GM18505 (cell line): ENCODE results near the gene MCUB.
"Not testable (repeated sequence)": the region's sequence is repeated elsewhere in the genome, so short reads cannot be mapped to it uniquely, and the experiment has no call there.

Source experiments
- ATAC-seq: cut with Tn5 transposase; IDR thresholded peaks from one replicate; pipeline ENCODE4 v1.9.1; 2021; ENCODE audit not compliant: unreplicated experiment
- POLR2A ChIP-seq: IDR thresholded peaks from 4 replicates; pipeline ENCODE4 v1.6.1; 2011; ENCODE audit warnings: borderline replicate concordance; ENCODE audit not compliant: insufficient read depth, insufficient read length; ENCODE audit errors: extremely low read depth

MCUB gene

DNA sequence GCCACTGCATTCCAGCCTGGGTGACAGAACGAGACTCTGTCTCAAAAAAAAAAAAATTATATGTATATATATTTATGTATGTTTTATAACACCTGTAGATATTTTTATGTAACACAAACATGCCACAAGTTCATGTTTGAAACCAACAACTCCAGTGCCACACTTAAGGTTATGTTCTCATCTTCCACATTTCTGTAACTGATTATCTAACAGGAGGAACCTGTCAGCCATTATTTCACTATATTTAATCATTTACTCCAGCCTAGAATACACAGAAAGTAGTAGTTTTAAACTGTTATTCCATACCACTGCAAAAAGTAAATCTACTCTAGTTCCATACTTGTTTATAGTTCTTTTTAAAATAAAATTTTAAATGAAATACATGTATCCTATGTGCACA, 32.3 kb downstream of the MCUB start:
- no peak for ATAC-seq
- TF ChIP-seq POLR2A: no peak

DNA sequence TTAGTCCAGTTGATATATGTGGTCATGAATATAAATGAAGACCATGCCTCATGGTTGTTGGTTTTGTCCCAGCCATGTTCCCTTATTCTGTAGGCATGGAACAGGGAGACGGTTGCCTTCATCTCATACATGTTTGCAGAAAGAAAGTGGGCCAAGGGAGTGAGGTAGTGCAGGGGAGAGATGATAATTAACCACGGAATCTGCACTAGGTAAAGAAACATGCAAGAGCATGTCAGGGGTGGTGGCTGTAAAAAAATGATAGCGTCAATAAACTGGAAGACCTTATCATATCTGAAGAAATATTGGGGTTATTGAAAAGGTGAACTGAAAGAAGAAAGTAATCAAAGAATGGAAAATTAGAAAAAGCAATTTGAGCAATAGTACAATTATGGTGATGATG, 35.1 kb downstream of the MCUB start:
- not testable (repeated sequence) for ATAC-seq

DNA sequence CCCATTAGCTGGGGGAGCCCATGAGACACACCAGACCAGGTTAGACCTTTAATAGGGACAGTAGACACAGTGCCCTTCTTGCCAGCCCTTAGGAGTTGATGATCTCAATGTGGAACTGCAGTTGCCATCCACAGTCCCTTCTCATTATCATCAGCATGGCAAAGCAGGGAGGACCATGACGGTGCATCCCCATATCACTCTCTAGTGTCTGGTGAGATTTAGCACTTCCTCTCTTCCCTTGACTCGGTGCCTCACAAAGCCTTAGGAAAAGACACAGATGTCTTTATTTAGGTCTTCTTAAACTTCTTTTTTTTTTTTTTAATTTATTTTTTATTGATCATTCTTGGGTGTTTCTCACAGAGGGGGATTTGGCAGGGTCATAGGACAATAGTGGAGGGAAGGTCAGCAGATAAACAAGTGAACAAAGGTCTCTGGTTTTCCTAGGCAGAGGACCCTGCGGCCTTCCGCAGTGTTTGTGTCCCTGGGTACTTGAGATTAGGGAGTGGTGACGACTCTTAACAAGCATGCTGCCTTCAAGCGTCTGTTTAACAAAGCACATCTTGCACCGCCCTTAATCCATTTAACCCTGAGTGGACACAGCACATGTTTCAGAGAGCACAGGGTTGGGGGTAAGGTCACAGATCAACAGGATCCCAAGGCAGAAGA, 36.5 kb downstream of the MCUB start:
- ATAC-seq: not testable (repeated sequence)

DNA sequence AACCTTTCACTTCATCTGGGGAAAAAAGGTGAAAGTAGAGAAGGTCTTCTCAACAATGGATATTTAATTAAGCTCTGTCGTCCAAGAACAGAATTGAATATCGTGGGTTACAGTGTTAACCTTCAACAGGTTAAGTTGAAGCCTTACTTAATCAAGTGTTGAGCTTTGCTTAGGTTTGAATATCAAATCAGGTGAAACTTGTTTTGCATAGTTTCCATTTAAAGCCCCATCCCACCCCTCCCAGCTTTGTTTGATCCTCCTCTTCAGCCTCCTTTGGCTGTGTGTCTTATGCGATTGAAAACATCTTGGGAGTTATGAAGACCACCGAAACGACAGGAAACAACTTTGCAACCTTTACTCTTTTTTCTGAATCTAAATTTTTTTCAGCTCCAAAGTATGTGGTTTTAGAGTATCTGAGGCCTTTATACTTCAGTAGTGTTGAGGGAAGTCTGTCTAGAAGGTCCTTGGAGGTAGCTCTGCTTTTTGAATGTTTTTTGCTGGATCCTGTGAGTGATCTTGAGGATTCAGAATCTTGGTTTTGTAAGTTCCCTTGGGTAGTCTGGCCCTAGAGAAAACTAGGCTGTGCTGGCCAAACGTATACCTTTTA, 39.1 kb downstream of the MCUB start:
- no peak for ATAC-seq

DNA sequence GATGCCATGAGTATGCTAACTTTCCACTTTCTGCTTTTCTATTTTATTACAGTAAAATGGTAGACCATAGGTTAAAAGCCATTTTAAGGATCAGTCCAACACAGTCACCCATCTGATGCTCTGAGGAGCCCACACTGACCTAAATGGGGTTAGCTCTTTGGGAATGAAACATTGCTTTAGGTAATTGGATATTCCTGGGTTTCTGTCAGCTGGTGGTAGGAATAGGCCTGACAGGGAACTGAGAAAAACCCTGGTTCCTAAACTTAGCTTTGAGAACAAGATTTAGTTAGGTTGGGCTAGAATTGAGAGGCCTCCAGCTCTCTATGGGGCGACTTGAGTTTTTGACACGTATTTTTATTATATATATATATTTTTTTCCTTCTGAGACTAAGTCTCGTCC, 40.4 kb downstream of the MCUB start:
- TF ChIP-seq POLR2A: no peak
- ATAC-seq: no peak

More for the DNA sequence above, 39.1 kb downstream of the MCUB start:
- no peak for TF ChIP-seq POLR2A

DNA sequence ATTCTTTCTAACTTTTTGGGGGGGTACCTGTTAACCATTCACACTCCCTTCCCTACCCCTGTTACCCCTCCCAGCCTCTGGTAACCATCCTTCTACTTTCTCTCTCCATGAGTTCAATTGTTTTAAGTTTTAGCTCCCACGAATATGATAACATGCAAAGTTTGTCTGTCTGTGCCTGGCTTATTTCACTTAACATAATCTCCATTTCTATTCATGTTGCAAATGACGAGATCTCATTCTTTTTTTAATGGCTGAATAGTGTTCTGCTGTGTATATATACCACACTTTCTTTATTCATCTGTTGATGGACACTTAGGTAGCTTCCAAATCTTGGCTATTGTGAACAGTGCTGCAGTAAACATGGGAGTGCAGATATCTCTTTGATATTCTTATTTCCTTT, 41.3 kb downstream of the MCUB start:
- TF ChIP-seq POLR2A: no peak

DNA sequence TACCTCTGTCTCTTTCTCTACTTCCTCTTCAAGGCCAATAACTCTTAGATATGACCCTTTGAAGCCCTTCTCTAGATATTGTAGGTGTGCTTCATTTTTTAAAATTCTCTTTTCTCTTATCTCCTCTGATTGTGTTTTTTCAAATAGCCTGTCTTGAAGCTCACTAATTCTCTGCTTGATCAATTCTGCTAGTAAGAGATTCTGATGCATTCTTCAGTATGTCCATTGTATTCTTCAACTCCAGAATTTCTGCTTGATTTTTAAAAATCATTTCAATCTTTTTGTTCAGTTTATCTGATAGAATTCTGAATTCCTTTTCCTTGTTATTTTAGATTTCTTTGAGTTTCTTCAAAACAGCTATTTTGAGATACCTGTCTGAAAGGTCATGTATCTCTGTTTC, 47.9 kb downstream of the MCUB start:
- ATAC-seq: no peak
- no peak for TF ChIP-seq POLR2A

More for the DNA sequence above, 41.3 kb downstream of the MCUB start:
- ATAC-seq: no peak

DNA sequence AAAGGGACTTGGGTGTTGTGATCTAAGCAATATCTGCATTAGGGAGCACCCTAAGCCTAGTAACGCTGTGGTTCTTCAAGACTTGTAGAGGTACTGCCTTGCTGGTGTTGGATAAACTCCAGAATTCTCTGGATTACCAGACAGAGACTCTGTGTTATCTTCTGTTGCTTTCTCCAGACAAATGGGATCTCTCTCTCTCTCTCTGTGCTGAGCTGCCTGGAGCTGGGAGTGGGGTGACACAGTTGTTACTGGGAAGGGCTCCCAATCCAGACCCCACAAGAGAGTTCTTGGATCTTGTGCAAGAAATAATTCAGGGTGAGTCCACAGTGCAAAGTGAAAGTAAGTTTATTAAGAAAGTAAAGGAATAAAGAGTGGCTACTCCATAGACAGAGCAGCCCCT, 48.8 kb downstream of the MCUB start:
- no peak for TF ChIP-seq POLR2A
- no peak for ATAC-seq

DNA sequence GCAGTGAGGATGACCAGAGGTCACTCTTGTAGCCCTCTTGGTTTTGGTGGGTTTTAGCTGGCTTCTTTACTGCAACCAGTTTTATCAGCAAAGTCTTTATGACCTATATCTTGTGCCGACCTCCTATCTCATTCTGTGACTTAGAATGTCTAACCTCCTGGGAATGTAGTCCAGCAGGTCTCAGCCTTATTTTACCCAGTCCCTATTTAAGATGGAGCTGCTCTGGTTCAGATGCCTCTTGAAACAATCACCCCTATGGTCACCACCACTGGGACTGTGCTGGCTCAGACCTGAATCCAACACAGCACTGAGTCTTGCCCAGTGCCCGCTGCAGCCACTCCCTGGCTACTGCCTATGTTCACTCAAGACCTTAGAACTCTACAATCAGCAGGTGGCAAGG, 49.4 kb downstream of the MCUB start:
- TF ChIP-seq POLR2A: no peak
- no peak for ATAC-seq

DNA sequence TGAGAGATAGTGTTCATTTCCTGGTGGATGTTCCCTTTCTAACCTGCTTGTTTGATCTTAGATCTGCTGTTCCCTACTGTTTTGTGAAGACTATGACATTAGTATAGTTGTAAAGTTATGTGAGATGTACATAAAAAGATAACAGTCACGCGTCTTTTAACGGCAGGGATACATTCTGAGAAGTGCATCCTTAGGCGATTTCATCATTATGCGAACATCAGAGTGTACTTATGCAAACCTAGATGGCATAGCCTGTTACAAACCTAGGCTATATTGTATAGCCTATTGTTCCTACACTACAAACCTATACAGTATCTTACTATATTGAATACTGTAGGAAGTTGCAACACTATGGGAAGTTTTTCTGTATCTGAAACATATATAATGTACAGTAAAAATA, 50.4 kb downstream of the MCUB start:
- no peak for ATAC-seq

DNA sequence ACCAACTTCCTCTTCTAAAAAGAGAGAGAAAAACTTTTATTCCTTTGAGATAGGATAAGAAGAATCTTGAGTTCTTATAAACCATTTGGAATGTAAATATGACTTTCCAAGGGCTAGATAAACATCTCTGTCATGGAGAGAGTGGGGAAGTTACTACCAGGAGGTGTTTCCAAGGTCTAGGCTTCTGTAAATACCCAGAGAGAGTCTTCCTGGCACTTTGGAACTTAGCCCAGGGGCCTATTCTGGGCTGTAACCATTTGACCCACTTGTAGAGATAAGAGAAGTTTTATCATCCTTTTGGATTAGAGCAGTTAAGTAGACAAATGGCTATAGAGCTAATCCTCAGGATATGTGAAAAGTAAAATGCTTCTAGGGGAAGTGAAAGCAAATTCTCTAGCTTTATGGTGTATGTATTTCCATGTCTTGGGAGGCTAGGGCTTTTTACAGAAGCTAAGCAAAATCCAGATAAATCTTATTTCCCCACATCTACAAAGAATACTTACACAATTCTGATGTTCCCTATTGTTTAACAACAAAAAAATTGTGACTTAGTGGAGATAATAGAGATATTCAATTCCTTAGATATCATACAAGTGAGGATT, 51.1 kb downstream of the MCUB start:
- ATAC-seq: no peak
- no peak for TF ChIP-seq POLR2A

More for the DNA sequence above, 50.4 kb downstream of the MCUB start:
- no peak for TF ChIP-seq POLR2A

DNA sequence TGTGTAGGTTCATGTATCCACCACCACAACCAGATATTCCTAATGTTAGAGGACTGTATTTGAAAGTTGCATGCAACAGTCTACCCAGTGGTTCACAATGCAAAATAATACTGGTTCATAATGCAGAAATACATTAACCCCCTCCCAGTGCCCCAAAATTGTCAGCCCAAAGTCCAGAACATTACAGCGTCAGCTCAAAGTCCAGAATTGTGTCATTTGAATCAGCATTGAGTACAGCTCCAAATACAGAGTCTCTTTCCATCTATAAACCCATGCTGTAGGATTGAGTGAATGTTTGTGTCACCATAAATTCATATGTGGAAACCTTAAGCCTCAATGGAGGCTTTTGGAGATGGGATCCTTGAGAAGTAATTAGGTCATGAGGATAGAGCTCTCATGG, 54.0 kb downstream of the MCUB start:
- TF ChIP-seq POLR2A: no peak
- no peak for ATAC-seq

DNA sequence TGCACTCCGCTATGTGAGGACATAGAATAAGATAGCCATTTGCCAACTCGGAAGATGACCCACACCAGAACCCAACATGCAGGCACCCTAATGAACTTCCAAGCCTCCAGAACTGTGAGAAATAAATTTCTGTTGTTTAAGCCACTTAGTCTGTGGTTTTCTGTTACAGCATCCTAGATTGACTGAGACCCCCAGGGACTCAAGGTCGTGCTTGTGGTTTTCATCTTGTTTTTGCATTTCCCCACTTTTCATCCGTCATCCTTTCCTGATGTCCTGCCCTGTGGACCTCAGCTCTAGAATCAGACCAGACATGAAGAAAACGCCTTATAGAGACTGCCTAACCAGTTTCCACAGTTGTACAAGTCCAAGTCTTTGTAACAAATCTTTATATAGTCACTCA, 54.4 kb downstream of the MCUB start:
- no peak for TF ChIP-seq POLR2A
- ATAC-seq: no peak

DNA sequence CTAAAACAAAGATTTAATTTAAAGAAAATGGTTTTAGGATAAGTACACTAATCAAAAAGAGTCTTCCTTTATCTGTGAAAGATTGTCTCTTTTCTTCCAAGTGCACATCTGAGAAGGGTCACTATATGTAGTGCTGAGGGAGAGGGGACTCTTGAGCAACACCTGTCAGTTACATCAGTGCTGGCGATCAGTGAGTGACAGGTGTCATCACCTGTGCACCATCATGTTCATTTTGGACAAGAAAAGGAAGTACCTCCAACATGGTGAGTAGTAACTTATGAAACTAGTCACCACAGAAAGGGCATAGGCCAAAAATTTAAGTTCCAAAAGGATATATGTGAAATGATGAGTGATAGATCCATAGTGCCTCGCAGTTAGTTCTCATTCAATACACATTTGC, 55.7 kb downstream of the MCUB start:
- no peak for TF ChIP-seq POLR2A
- ATAC-seq: no peak
